Stimulated activated CD4-positive, alpha-beta T cell treated with anti-CD3 and anti-CD28 coated beads, Interleukin-4, amount 100 ng/mL, for 1 hour (primary cell): ENCODE measurements around the gene KCNIP4.

Experiments used
- DNase-seq: peaks from one replicate; pipeline ENCODE4 v3.0.0-alpha.2; 2020

KCNIP4 gene

GRCh38 chr4:21139327-21139726, 809.2 kb downstream of the KCNIP4 start:
- no peak for DNase-seq

GRCh38 chr4:21136051-21136630, 812.4 kb downstream of the KCNIP4 start:
- no peak for DNase-seq

GRCh38 chr4:21134994-21135393, 813.6 kb downstream of the KCNIP4 start:
- no peak for DNase-seq

- no peak for DNase-seq
Observed at GRCh38 chr4:21130606-21131005, 818.0 kb downstream of the KCNIP4 start.

- DNase-seq: no peak
Observed at GRCh38 chr4:21126014-21126512, 822.5 kb downstream of the KCNIP4 start.

- DNase-seq: no peak
Observed at GRCh38 chr4:21118301-21118700, 830.3 kb downstream of the KCNIP4 start.

GRCh38 chr4:21117541-21118180, 830.9 kb downstream of the KCNIP4 start:
- no peak for DNase-seq

GRCh38 chr4:21113496-21114223, 834.9 kb downstream of the KCNIP4 start:
- DNase-seq: no peak

- no peak for DNase-seq
Observed at GRCh38 chr4:21102667-21103066, 845.9 kb downstream of the KCNIP4 start.

GRCh38 chr4:21097865-21098264, 850.7 kb downstream of the KCNIP4 start:
- DNase-seq: no peak

- no peak for DNase-seq
Observed at GRCh38 chr4:21097026-21097425, 851.5 kb downstream of the KCNIP4 start.

GRCh38 chr4:21092531-21092930, 856.0 kb downstream of the KCNIP4 start:
- DNase-seq: no peak

- DNase-seq: no peak
Observed at GRCh38 chr4:21090094-21090666, 858.4 kb downstream of the KCNIP4 start.

GRCh38 chr4:21083413-21083812, 865.2 kb downstream of the KCNIP4 start:
- DNase-seq: no peak

- no peak for DNase-seq
Observed at GRCh38 chr4:21077967-21078366, 870.6 kb downstream of the KCNIP4 start.

GRCh38 chr4:21067351-21067750, 881.2 kb downstream of the KCNIP4 start:
- DNase-seq: no peak

GRCh38 chr4:21061902-21062301, 886.7 kb downstream of the KCNIP4 start:
- no peak for DNase-seq

GRCh38 chr4:21046141-21046540, 902.4 kb downstream of the KCNIP4 start:
- no peak for DNase-seq

- DNase-seq: no peak
Observed at GRCh38 chr4:21045119-21045518, 903.5 kb downstream of the KCNIP4 start.

GRCh38 chr4:21041708-21042107, 906.9 kb downstream of the KCNIP4 start:
- no peak for DNase-seq

GRCh38 chr4:21034728-21035127, 913.8 kb downstream of the KCNIP4 start:
- DNase-seq: no peak

GRCh38 chr4:21032089-21032645, 916.4 kb downstream of the KCNIP4 start:
- DNase-seq: no peak

GRCh38 chr4:21018817-21019216, 929.8 kb downstream of the KCNIP4 start:
- no peak for DNase-seq
